ENCODE data around the gene PLA2G4B. TPM values are rescaled to one million over a fixed set of nuclear protein-coding genes. Genes with fewer than 3 reads are reported as not detected.

Gene PLA2G4B
- total and polyA plus RNA-seq, 7 donors: 0.92 to 6.5 (median 3.4) TPM; not detected in 1

DNA sequence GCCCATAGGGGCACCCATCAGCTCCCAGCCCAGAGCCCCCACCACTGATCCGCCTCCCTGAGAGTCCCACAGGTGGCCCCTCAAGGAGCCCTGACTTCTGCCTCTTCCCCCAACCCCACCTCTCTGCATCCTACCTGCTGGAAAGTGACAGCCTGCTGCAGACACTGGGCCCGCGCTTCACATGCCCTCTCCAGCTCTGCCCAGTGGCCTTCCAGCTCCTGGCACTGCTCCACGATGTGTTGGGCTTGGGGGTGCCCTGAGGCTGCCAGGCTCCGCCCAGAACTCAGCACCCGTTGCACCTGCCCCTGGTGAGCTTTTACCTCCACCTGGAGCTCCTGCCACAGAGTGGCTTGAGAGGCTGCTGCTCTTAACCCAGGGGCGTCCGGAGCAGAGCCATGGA, 35.1 kb downstream of the PLA2G4B start:
- Histone ChIP-seq H3K9me3 (no peaks in the 10 kb centered on the region), H3K27ac (no peak overlapping the region), H3K4me3 (no peak overlapping the region), H3K4me1 (no peaks in the 10 kb centered on the region), H3K36me3 (no peaks in the 10 kb centered on the region), H3K27me3 (no peaks in the 10 kb centered on the region)
- DNase-seq: no peak
- TF ChIP-seq EP300 (IDR thresholded peaks at IDR 0.05) (no peak), POLR2A (IDR thresholded peaks at IDR 0.05) (no peak), POLR2AphosphoS5 (IDR thresholded peaks at IDR 0.05) (no peak)
- TF ChIP-seq, protein P1, sequence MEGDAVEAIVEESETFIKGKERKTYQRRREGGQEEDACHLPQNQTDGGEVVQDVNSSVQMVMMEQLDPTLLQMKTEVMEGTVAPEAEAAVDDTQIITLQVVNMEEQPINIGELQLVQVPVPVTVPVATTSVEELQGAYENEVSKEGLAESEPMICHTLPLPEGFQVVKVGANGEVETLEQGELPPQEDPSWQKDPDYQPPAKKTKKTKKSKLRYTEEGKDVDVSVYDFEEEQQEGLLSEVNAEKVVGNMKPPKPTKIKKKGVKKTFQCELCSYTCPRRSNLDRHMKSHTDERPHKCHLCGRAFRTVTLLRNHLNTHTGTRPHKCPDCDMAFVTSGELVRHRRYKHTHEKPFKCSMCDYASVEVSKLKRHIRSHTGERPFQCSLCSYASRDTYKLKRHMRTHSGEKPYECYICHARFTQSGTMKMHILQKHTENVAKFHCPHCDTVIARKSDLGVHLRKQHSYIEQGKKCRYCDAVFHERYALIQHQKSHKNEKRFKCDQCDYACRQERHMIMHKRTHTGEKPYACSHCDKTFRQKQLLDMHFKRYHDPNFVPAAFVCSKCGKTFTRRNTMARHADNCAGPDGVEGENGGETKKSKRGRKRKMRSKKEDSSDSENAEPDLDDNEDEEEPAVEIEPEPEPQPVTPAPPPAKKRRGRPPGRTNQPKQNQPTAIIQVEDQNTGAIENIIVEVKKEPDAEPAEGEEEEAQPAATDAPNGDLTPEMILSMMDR (IDR thresholded peaks at IDR 0.05): no peak
- WGBS, 2 donors: 68 to 87% methylated on average over 8 of the region's 8 CpGs
- intact Hi-C loops (cut with DNase I): no loop called here

DNA sequence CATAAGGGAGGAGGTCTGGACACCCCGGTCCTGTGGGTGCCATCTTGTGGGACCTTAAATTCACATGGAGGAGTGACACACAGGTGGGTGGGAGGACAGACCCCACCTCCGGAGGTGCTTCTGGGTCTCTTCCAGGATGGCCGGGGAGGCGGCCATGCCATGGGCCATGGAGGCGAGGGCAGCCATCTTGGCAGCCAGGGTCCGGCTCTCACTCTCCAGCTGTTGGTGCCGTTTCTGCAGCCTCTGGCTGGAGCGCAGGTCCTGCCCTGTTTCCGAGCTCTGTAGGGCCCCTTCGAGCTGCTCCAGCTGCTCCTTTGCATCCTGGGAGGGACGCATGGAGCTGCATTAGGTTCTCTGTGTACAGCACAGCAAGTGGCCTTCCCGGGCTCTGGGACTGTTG, 36.1 kb downstream of the PLA2G4B start:
- no peaks in the 10 kb centered on the region for H3K9me3 ChIP-seq
- TF ChIP-seq POLR2AphosphoS5 (IDR thresholded peaks at IDR 0.05): no peak
- TF ChIP-seq EP300 (IDR thresholded peaks at IDR 0.05): no peak
- H3K36me3 ChIP-seq: no peaks in the 10 kb centered on the region
- intact Hi-C loops (cut with DNase I): no loop called here
- H3K4me3 ChIP-seq: no peak overlapping the region
- WGBS, 2 donors: 88 to 93% methylated on average over 12 of the region's 12 CpGs
- H3K27me3 ChIP-seq: peaks cover 0 to 9% (median 0%) of the 10 kb centered on the region in 3 donors
- H3K27ac ChIP-seq: no peak overlapping the region
- no peak for DNase-seq
- H3K4me1 ChIP-seq: no peaks in the 10 kb centered on the region

DNA sequence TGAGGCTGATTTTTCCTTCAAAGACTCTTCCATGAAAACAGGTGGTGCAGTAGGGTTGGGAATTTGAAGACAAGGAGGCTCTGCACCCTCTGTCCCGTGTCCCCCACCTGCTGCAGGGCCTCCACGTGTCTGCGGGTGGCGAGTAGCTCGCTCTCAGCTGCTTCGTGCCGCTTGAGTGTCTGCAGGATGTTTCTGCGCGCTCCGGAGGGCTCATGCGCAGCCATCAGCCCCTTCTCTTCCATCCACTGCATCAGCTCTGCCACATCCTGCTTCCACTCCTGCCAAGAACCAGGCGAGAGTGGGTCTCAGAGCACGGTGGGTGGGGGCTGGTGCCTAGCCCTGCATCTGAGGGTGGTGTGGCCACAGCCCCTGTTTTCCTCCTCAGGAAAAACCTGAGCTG, 37.4 kb downstream of the PLA2G4B start:
- Histone ChIP-seq H3K9me3 (no peaks in the 10 kb centered on the region), H3K4me3 (no peak overlapping the region), H3K4me1 (no peaks in the 10 kb centered on the region), H3K27ac (no peak overlapping the region), H3K27me3 (peaks cover 0 to 20% (median 0%) of the 10 kb centered on the region in 3 donors), H3K36me3 (no peaks in the 10 kb centered on the region)
- intact Hi-C loops (cut with DNase I): no loop called here
- no peak for DNase-seq
- 77 to 85% methylated on average over 13 of the region's 13 CpGs for WGBS, 2 donors
- no peak for TF ChIP-seq POLR2A (IDR thresholded peaks at IDR 0.05)
- TF ChIP-seq POLR2AphosphoS5 (IDR thresholded peaks at IDR 0.05): no peak
- TF ChIP-seq, protein P1 (IDR thresholded peaks at IDR 0.05): no peak
- TF ChIP-seq EP300 (IDR thresholded peaks at IDR 0.05): no peak

DNA sequence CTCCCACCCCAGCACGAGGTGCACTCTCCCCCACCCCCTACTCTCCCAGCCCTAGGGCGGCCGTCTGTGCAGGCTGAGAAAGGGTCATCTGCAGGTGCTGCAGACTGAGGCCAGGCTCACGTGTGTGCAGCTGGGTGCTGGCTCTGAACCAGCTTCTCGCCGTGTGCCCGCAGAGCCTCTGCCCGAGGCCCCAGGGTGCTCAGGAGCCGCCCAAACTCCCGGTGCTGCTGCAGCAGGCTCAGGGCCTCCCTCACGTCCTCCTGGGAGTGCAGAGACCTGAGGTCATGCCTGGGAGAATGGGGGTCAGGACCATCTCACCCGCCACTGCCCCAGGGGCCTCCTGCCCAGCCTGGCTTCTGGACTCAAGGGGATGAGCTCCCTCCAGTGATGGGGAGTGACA, 38.0 kb downstream of the PLA2G4B start:
- no peaks in the 10 kb centered on the region for H3K36me3 ChIP-seq
- DNase-seq: no peak
- intact Hi-C loops (cut with DNase I): no loop called here
- H3K27me3 ChIP-seq: peaks cover 0 to 27% (median 3%) of the 10 kb centered on the region in 3 donors
- no peak overlapping the region for H3K4me3 ChIP-seq
- peaks cover 0 to 5% (median 3%) of the 10 kb centered on the region in 4 donors for H3K4me1 ChIP-seq
- TF ChIP-seq, protein P1 (IDR thresholded peaks at IDR 0.05): no peak
- no peak for TF ChIP-seq EP300 (IDR thresholded peaks at IDR 0.05)
- no peak for TF ChIP-seq POLR2A (IDR thresholded peaks at IDR 0.05)
- no peak for TF ChIP-seq POLR2AphosphoS5 (IDR thresholded peaks at IDR 0.05)
- WGBS, 2 donors: 52 to 75% methylated on average over 12 of the region's 12 CpGs
- H3K27ac ChIP-seq: no peak overlapping the region
- H3K9me3 ChIP-seq: no peaks in the 10 kb centered on the region

DNA sequence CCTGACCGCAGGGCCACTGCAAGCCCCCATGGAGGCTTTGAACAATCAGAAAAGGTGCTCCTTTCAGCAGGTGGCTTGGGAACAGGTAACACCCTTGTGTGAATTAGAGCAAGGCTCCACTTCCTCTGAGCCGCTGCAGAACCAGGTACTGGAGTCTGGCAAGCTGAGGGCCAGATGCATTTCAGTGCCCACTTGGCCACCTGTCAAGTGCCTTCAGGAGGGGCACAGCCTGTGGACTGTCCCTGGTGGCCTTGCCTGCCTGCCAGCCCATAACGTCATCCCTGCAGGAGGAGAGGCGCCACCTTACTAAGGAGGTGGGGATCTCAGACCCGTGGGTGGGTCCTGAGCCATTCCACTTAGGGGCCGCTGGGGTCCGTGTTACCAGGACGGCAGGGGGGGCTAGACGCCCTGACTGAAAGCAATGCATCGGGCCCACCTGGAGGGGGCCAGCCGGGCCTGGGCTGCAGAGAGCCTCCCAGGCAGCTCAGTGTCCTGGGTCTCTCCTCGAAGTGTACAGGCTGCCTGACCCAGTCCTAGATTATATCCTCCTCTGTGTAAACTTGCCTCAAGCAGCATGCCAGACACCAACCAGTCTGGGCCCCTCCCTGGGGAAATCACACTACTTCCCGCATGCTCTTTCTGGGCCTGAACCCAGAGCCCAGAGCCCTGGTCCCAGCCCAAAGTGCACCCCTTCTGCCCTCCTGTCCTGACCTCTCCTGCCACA, 39.1 kb downstream of the PLA2G4B start:
- H3K27ac ChIP-seq: no peak overlapping the region
- DNase-seq: no peak
- H3K9me3 ChIP-seq: no peaks in the 10 kb centered on the region
- H3K27me3 ChIP-seq: peaks cover 0 to 33% (median 9%) of the 10 kb centered on the region in 3 donors
- 83 to 84% methylated on average over 13 of the region's 13 CpGs for WGBS, 2 donors
- intact Hi-C loops (cut with DNase I): no loop called here
- peaks cover 0 to 16% (median 12%) of the 10 kb centered on the region in 4 donors for H3K4me1 ChIP-seq
- TF ChIP-seq, protein P1 (IDR thresholded peaks at IDR 0.05): no peak
- no peak for TF ChIP-seq POLR2AphosphoS5 (IDR thresholded peaks at IDR 0.05)
- TF ChIP-seq POLR2A (IDR thresholded peaks at IDR 0.05): no peak
- TF ChIP-seq EP300 (IDR thresholded peaks at IDR 0.05): no peak
- no peak overlapping the region for H3K4me3 ChIP-seq
- no peaks in the 10 kb centered on the region for H3K36me3 ChIP-seq

All from sigmoid colon (tissue), 7 donors.